ENCODE measurements around the gene LRRC27. TPM values are rescaled to one million over a fixed set of nuclear protein-coding genes. Genes with fewer than 3 reads are reported as not detected.
A peak's percentile ranks its signal among the peaks of the same experiment; 100 is the strongest.

LRRC27 gene
- total and polyA plus RNA-seq, 10 donors, result 6.1 to 29.9 (median 16.6) TPM

GRCh38 chr10:132362151-132362611, 30.2 kb downstream of the LRRC27 start:
- peak; percentile 68 for DNase-seq

GRCh38 chr10:132363376-132363775, 31.4 kb downstream of the LRRC27 start:
- intact Hi-C loops (cut with DNase I; ENCODE audit: low total_unique reads), result no loop called here
- peaks cover 0 to 65% (median 10%) of the 10 kb centered on the region in 6 donors for H3K36me3 ChIP-seq
- WGBS, 5 donors, result 89 to 93% (median 92%) methylated on average over 14 to 15 of the region's 15 CpGs
- peaks cover 0 to 18% (median 9%) of the 10 kb centered on the region in 6 donors for H3K4me1 ChIP-seq
- peak; percentile 59 for DNase-seq
- no peaks in the 10 kb centered on the region for H3K27me3 ChIP-seq (replicated peaks in 1 of 7)
- no peak overlapping the region for H3K4me3 ChIP-seq
- no peak for TF ChIP-seq CTCF (IDR thresholded peaks at IDR 0.05 in 8 of 11, conservative IDR thresholded peaks at IDR 0.05 in 3 of 11)
- no peak for TF ChIP-seq POLR2AphosphoS5 (IDR thresholded peaks at IDR 0.05)
- TF ChIP-seq POLR2A (IDR thresholded peaks at IDR 0.05), result no peak
- no peak overlapping the region for H3K27ac ChIP-seq
- peaks cover 0 to 4% (median 0%) of the 10 kb centered on the region in 8 donors for H3K9me3 ChIP-seq

More at GRCh38 chr10:132362151-132362611, 30.2 kb downstream of the LRRC27 start:
- intact Hi-C loops (cut with DNase I; ENCODE audit: low total_unique reads), result no loop called here
- TF ChIP-seq POLR2AphosphoS5 (IDR thresholded peaks at IDR 0.05) (no peak), POLR2A (IDR thresholded peaks at IDR 0.05) (no peak), CTCF (IDR thresholded peaks at IDR 0.05 in 8 of 11, conservative IDR thresholded peaks at IDR 0.05 in 3 of 11) (no peak)
- peaks cover 0 to 18% (median 9%) of the 10 kb centered on the region in 6 donors for H3K4me1 ChIP-seq
- WGBS, 5 donors, result 86 to 92% (median 91%) methylated on average over 11 to 12 of the region's 12 CpGs
- H3K36me3 ChIP-seq, result peaks cover 0 to 58% (median 10%) of the 10 kb centered on the region in 6 donors
- no peaks in the 10 kb centered on the region for H3K9me3 ChIP-seq
- no peaks in the 10 kb centered on the region for H3K27me3 ChIP-seq (replicated peaks in 1 of 7)
- H3K4me3 ChIP-seq, result no peak overlapping the region
- no peak overlapping the region for H3K27ac ChIP-seq

GRCh38 chr10:132363921-132364593, 32.1 kb downstream of the LRRC27 start:
- TF ChIP-seq CTCF (IDR thresholded peaks at IDR 0.05 in 8 of 11, conservative IDR thresholded peaks at IDR 0.05 in 3 of 11) (no peak), POLR2AphosphoS5 (IDR thresholded peaks at IDR 0.05) (no peak), POLR2A (IDR thresholded peaks at IDR 0.05) (no peak)
- DNase-seq, result peak; percentile 41
- Histone ChIP-seq H3K27ac (no peak overlapping the region), H3K4me1 (peaks cover 0 to 18% (median 9%) of the 10 kb centered on the region in 6 donors), H3K27me3 (replicated peaks in 1 of 7) (no peaks in the 10 kb centered on the region), H3K36me3 (peaks cover 0 to 66% (median 10%) of the 10 kb centered on the region in 6 donors), H3K4me3 (no peak overlapping the region), H3K9me3 (peaks cover 0 to 4% (median 0%) of the 10 kb centered on the region in 8 donors)
- 60 to 68% (median 64%) methylated on average over 14 to 16 of the region's 16 CpGs for WGBS, 5 donors
- intact Hi-C loops (cut with DNase I; ENCODE audit: low total_unique reads), result no loop called here

- peaks cover 0 to 4% (median 0%) of the 10 kb centered on the region in 8 donors for H3K9me3 ChIP-seq
- intact Hi-C loops (cut with DNase I; ENCODE audit: low total_unique reads), result no loop called here
- peak; percentile 61 for DNase-seq
- TF ChIP-seq POLR2A (IDR thresholded peaks at IDR 0.05) (no peak), POLR2AphosphoS5 (IDR thresholded peaks at IDR 0.05) (no peak), CTCF (IDR thresholded peaks at IDR 0.05 in 8 of 11, conservative IDR thresholded peaks at IDR 0.05 in 3 of 11) (no peak)
- peaks cover 0 to 18% (median 9%) of the 10 kb centered on the region in 6 donors for H3K4me1 ChIP-seq
- no peak overlapping the region for H3K27ac ChIP-seq
- peaks cover 0 to 66% (median 10%) of the 10 kb centered on the region in 6 donors for H3K36me3 ChIP-seq
- H3K4me3 ChIP-seq, result no peak overlapping the region
- 56 to 86% (median 83%) methylated on average over 5 to 14 of the region's 14 CpGs for WGBS, 5 donors
- no peaks in the 10 kb centered on the region for H3K27me3 ChIP-seq (replicated peaks in 1 of 7)
Observed at GRCh38 chr10:132364594-132364970, 32.6 kb downstream of the LRRC27 start.

Data from spleen (tissue), 11 donors.